Left cardiac atrium (tissue), 4 donors: ENCODE results near the gene HS2ST1. TPM values are rescaled to one million over a fixed set of nuclear protein-coding genes. Genes with fewer than 3 reads are reported as not detected.
"Not testable (repeated sequence)": the region's sequence is repeated elsewhere in the genome, so short reads cannot be mapped to it uniquely, and the experiment has no call there.

Source experiments
- ATAC-seq, 2 donors: fragments of 200-7000 bp; cut with Tn5 transposase; one replicate each; pipeline ENCODE4 v1.9.1; 2020; ENCODE audit warnings: mild to moderate bottlenecking in 2 of 2, moderate library complexity in 2 of 2
- DNase-seq: peaks from one replicate; pipeline ENCODE4 v3.0.0-alpha.2; 2020
- intact Hi-C, 2 donors: fragments of 100-400 bp; cut with DNase I; formaldehyde crosslinking; loops; one replicate each; pipeline versions ENCODE4 v1.14.1 to v1.15.1; 2022 to 2023
- total RNA-seq, 2 donors: library from RNA; stranded (reverse); fragmentation: NEBNext Ultra II Directional; extraction: Animal tissue kit (Norgen Biotek cat#: 25700); gene quantifications; one replicate each; pipeline ENCODE4 v1.2.1, GENCODE V29; 2021
- donor health status: DM: no; HTN: yes; CAD: no.
- donor health status: DM: no; HTN: yes; CAD: no; lungs with severe emphysema.
- donor health status: DM: yes; HTN: yes; CAD: no.
- donor health status: Dilated cardiomyopathy.

Gene HS2ST1
- total RNA-seq, 2 donors from 2014 or later: 12.8 to 12.9 TPM

GRCh38 chr1:86994061-86994460 lies 79.6 kb downstream of the HS2ST1 start:
- no peak for ATAC-seq
- no peak for DNase-seq
- intact Hi-C loops: no loop called here

DNA sequence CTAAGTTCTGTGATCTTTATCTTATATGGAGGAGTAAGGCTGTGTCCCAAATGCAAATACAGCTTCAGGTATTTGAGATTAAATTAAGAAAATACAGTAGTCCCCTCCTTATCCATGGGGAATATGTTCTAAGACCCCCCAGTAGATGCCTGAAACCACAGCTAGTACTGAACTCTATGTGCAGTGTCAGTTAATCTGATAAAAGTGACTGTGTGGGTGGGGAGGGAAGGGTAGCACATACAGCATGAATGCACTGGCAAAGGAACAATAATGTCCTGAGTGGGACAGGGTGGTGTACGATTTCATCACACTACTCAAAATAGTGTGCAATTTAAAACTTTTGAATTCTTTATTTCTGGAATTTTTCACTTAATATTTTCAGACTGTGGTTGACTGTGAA lies 83.1 kb downstream of the HS2ST1 start:
- DNase-seq (no peak), ATAC-seq (no peak)
- intact Hi-C loops: no loop called here

GRCh38 chr1:86998280-86998679 lies 83.8 kb downstream of the HS2ST1 start:
- DNase-seq: no peak
- no peak for ATAC-seq
- intact Hi-C loops: no loop called here

DNA sequence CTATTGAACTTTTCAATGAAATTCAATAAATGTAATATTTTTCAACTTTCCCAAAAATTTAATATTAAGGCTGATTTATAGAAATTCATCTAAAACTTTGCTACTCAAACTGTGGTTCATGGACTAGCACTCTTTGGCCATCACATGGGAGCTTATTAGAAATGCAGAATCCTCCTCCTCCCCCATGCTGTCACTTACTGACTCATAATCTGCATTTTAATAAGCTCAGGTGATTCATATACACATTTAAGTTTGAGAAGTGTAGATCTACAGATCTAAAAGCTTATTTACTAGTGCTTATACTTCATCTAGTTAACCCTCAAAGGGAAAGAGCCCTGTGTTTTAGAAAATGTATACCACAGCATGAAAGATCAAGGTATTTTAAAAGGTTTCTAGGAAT lies 84.3 kb downstream of the HS2ST1 start:
- DNase-seq: no peak
- intact Hi-C loops: no loop called here
- ATAC-seq: no peak

- ATAC-seq (no peak), DNase-seq (no peak)
- intact Hi-C loops: no loop called here
Measured at GRCh38 chr1:87000460-87000859, 86.0 kb downstream of the HS2ST1 start.

- DNase-seq (no peak), ATAC-seq (no peak)
- intact Hi-C loops: no loop called here
Measured at GRCh38 chr1:87004857-87005256, 90.4 kb downstream of the HS2ST1 start.

DNA sequence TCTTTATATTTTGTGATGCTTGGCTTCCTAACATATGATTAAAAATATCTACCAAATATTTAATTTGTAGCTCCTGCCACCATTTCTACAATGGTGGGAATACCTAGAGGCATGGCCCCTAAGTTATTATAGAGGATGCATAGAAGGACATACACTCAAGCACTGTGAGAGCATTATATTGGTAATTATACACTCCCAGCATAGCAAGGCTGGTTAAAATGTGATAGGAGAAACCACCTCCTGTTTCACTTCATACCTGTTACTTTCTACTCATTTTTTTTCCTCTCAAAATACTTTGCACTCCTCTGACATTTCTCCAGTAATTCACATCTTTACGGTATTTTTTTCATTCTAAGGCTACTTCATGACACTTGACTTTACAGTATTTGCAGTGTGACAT lies 92.9 kb downstream of the HS2ST1 start:
- DNase-seq (no peak), ATAC-seq (no peak)
- intact Hi-C loops: no loop called here

GRCh38 chr1:87013385-87013784 lies 99.0 kb downstream of the HS2ST1 start:
- ATAC-seq, DNase-seq, intact Hi-C loops: not testable (repeated sequence)

DNA sequence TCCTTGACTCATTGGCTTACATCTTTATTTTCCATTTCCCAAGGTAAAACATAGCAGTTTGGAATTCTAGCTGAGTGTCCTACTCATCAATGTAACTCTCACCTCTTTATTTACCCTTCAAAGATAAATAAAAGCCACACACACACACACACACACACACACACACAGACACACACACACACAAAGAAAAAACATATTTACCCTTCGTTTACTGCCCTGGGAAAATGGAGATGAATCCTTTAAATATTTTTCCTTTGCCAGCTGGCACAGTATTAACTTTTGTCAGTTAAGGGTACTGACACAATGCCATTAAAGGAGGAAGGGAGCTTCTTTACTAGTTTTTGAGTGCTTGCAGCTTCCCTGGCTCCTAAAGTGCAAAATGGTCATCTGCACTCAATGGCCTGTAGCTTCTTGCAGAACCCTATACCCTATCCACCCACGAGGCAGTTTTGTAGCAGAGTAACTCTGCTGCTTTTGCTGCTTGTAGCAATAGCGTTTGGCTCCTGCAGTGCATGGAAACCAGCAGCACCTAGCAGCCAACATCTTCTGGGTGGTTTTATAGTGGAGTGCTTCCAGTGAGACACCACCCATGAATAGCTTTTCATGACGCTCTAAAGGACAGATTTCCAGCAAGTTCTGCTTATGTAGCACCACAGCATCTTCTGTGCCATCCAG lies 103.7 kb downstream of the HS2ST1 start:
- no peak for ATAC-seq
- no peak for DNase-seq
- intact Hi-C loops: no loop called here

- intact Hi-C loops: no loop called here
- ATAC-seq (no peak), DNase-seq (no peak)
Measured at GRCh38 chr1:87023326-87023725, 108.9 kb downstream of the HS2ST1 start.

DNA sequence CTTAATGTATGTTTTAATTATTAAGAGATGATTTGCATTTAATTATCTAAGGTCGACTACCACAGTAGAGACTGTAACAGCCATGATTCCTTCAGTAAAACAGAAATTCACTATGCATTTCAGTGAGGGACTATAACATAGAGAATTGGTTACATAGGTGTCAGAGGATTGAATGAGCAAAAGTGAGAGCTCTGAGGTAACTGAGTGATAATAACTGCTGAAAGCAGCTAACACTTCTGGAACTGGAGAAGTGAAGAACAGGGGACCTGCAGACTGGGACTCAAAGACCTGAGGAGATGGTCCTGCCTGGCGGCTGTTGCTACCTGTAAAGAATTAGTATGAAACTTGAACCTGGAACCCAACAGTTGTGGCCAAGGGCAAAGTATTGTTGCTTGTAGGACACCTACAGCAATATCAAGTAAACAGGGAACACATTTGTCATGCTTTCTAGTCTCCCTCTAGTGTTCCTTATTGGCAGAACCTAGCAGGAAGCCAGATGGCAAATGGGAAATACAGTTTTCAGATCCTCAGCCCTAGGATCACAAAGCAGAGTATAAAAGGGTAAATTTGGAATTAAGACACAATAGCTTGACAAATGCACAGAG lies 110.6 kb downstream of the HS2ST1 start:
- ATAC-seq: peak; percentile 44 to 51
- no peak for DNase-seq
- intact Hi-C loops: no loop called here

DNA sequence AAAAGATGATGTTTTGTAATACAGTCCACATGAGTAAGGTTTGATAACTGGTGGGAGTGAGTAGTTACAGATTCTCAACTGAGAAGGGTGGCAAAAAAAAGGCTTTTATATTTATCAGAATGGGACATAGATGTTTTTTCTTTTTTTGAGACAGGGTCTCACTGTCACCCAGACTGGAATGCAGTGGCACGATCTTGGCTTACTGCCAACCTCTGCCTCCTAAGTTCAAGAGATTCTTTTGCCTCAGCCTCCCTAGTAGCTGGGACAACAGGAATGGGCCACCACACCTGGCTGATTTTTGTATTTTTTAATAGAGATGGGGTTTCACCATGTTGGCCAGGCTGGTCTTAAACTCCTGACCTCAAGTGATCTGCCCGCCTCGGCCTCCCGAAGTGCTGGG lies 113.1 kb downstream of the HS2ST1 start:
- intact Hi-C loops, DNase-seq, ATAC-seq: not testable (repeated sequence)

DNA sequence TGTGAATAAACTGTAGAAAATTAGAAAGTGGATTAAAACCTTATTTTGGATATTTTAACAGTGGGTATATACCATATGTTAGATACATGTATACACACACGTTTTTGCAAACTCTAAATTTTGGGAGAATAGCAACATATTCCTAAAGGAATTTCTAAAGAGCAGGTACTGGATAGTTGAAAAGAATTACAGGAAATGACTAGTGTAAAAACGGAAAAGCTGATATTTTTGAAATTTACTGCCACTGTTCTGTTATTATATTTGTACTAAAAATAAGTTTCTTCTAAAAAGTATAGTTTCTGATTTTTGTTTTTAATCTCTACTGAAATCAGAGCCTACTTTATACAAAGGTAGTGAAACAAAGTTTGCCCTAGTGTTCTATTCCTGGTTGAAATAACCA lies 114.1 kb downstream of the HS2ST1 start:
- DNase-seq (no peak), ATAC-seq (no peak)
- intact Hi-C loops: no loop called here

- intact Hi-C loops: no loop called here
- ATAC-seq (no peak), DNase-seq (no peak)
Measured at GRCh38 chr1:87030740-87031690, 116.6 kb downstream of the HS2ST1 start.

DNA sequence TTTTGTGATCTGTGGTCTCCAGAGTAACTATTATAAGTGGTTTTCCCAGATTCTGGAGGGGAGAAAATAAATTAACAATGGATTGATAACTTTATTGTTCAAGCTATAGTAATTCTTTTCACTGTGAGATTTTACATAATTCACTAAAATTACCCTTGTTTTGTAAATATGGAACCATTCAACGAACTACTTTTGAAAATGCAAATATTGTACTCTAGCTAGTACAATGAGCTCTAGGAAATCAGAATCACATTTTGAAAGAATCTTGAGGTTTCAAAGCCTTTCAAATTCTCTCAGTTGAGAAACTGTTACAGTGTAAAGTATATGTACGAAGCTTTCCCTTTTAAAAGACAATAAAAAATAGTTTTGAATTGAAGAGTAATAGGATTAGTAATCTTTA lies 119.9 kb downstream of the HS2ST1 start:
- DNase-seq: no peak
- no peak for ATAC-seq
- intact Hi-C loops: no loop called here

- ATAC-seq (no peak), DNase-seq (no peak)
- intact Hi-C loops: no loop called here
Measured at GRCh38 chr1:87039096-87039495, 124.7 kb downstream of the HS2ST1 start.

- intact Hi-C loops: no loop called here
- DNase-seq (no peak), ATAC-seq (no peak)
Measured at GRCh38 chr1:87042111-87042811, 127.8 kb downstream of the HS2ST1 start.

DNA sequence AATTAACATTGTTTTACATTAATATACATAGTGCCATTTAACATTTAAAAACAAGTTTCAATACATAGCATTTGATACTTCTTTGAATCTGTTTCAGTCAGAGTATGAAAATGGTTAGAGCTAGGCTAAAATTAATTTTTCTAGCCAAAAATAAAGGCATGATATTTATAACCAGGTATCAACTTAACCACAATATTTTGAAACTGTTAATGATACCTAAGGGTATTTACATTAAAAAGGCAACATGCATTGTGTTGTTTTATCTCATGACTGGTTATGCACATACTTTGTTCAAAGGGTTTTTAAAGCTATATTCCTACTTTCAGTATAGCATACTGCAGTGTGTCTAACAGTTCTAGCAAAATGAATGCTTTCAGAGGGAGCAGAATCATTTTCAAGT lies 130.0 kb downstream of the HS2ST1 start:
- intact Hi-C loops: no loop called here
- DNase-seq: no peak

DNA sequence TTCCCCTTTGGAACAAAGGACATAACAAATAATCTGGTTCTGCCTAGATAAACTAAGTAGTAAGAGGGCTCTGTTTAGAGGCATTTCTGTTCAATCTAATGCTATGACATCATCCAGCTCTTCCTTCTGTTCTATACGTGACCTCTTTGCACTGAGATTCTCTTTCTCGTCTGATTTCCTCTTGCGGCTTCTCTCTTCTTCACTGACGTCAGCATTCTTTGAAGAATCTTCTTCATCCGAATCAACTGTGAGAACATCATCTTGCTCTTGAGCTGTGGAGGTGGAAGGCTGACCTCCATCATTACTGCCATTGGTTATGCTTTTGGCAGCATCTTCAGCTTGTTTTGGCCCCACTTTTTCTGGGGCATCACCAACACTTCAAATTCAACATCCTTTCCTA lies 130.4 kb downstream of the HS2ST1 start:
- DNase-seq (no peak), ATAC-seq (no peak)
- intact Hi-C loops: no loop called here

More for the DNA sequence above, 130.0 kb downstream of the HS2ST1 start:
- ATAC-seq: no peak
